HEK293 (cell line): ENCODE measurements around the gene SEC11C.

Experiments used
- CTCF ChIA-PET: fragments of 350-600 bp; formaldehyde crosslinking; extraction: SDS; loops from one replicate; lab custom pipeline; 2021; ENCODE audit warnings: antibody characterized with exemption; lab: Yijun Ruan, JAX
- POLR2A ChIA-PET: fragments of 300-600 bp; formaldehyde crosslinking; extraction: SDS; loops from one replicate; lab custom pipeline; 2020; ENCODE audit warnings: antibody characterized with exemption, inconsistent platforms; lab: Yijun Ruan, JAX
- H3K27ac ChIP-seq: fragments of 200-500 bp; sonication (Bioruptor generic); 2 replicates; pipeline ENCODE4 v1.5.1; 2014; ENCODE audit warnings: low read depth, low read length, control low read depth, inconsistent platforms; ENCODE audit errors: extremely low read depth
- H3K36me3 ChIP-seq, 2 experiments: fragments of 200-500 bp in 1 of 2; sonication (Bioruptor generic) in 1 of 2; 1 replicate in 1 of 2; 2 replicates in 1 of 2; pipeline ENCODE4 v1.5.1; 2014 to 2017; ENCODE audit warnings: inconsistent platforms in 2 of 2, low read length in 2 of 2; ENCODE audit not compliant: control insufficient read depth in 2 of 2, insufficient read depth in 1 of 2
- H3K4me1 ChIP-seq: fragments of 200-500 bp; sonication (Bioruptor generic); 2 replicates; pipeline ENCODE4 v1.5.1; 2014; ENCODE audit warnings: mild to moderate bottlenecking, low read length, inconsistent platforms; ENCODE audit not compliant: control insufficient read depth, insufficient read depth
- H3K4me3 ChIP-seq: 2 replicates; pipeline ENCODE4 v1.5.1; 2011; ENCODE audit warnings: low read depth, mild to moderate bottlenecking, control low read depth, low read length, moderate library complexity
- H3K9me3 ChIP-seq: fragments of 200-500 bp; sonication (Bioruptor generic); 2 replicates; pipeline ENCODE4 v1.5.1; 2014; ENCODE audit warnings: low read depth, low read length, inconsistent platforms; ENCODE audit not compliant: control insufficient read depth, insufficient read depth
- GLI4 ChIP-seq: fragments of 450-650 bp; formaldehyde crosslinking; IDR thresholded peaks from 2 replicates; pipeline ENCODE4 v1.5.1; 2016; ENCODE audit warnings: missing biosample characterization, missing genetic modification characterization
- KLF9 ChIP-seq: fragments of 450-650 bp; formaldehyde crosslinking; IDR thresholded peaks from 2 replicates; pipeline ENCODE4 v1.5.1; 2016; ENCODE audit warnings: missing biosample characterization, missing genetic modification characterization, low read depth
- YY1 ChIP-seq: fragments of 450-650 bp; formaldehyde crosslinking; IDR thresholded peaks from 2 replicates; pipeline ENCODE4 v1.5.1; 2018; ENCODE audit warnings: missing biosample characterization, missing genetic modification characterization
- ZFP69B ChIP-seq: fragments of 450-650 bp; formaldehyde crosslinking; IDR thresholded peaks from 2 replicates; pipeline ENCODE4 v1.5.1; 2016; ENCODE audit warnings: missing biosample characterization, missing genetic modification characterization
- ZNF114 ChIP-seq: fragments of 450-650 bp; formaldehyde crosslinking; IDR thresholded peaks from 2 replicates; pipeline ENCODE4 v1.5.0; 2017; ENCODE audit warnings: missing biosample characterization, missing genetic modification characterization
- ZNF223 ChIP-seq: fragments of 450-650 bp; formaldehyde crosslinking; IDR thresholded peaks from 2 replicates; pipeline ENCODE4 v1.5.1; 2016; ENCODE audit warnings: missing biosample characterization, missing genetic modification characterization
- ZNF292 ChIP-seq: fragments of 450-650 bp; formaldehyde crosslinking; IDR thresholded peaks from 2 replicates; pipeline ENCODE4 v1.5.1; 2016; ENCODE audit warnings: low read depth, missing biosample characterization, missing genetic modification characterization, borderline replicate concordance
- ZNF341 ChIP-seq: fragments of 450-650 bp; formaldehyde crosslinking; IDR thresholded peaks from 2 replicates; pipeline ENCODE4; 2016; ENCODE audit warnings: low read depth, missing biosample characterization, missing genetic modification characterization
- ZNF549 ChIP-seq: fragments of 450-650 bp; IDR thresholded peaks from 2 replicates; pipeline ENCODE4 v1.5.1; 2018; ENCODE audit warnings: missing biosample characterization, missing genetic modification characterization, mild to moderate bottlenecking, inconsistent platforms, moderate library complexity
- ZNF555 ChIP-seq: fragments of 450-650 bp; formaldehyde crosslinking; conservative IDR thresholded peaks from 2 replicates; pipeline ENCODE4 v1.5.1; 2017; ENCODE audit warnings: missing biosample characterization, mild to moderate bottlenecking, missing genetic modification characterization, inconsistent platforms
- ZNF629 ChIP-seq: fragments of 450-650 bp; formaldehyde crosslinking; IDR thresholded peaks from 2 replicates; pipeline ENCODE4 v1.5.1; 2017; ENCODE audit warnings: missing biosample characterization, missing genetic modification characterization
- ZNF670 ChIP-seq: fragments of 450-650 bp; formaldehyde crosslinking; IDR thresholded peaks from 2 replicates; pipeline ENCODE4 v1.5.1; 2016; ENCODE audit warnings: missing biosample characterization, missing genetic modification characterization, low read depth
- ZNF837 ChIP-seq: fragments of 450-650 bp; formaldehyde crosslinking; IDR thresholded peaks from 2 replicates; pipeline ENCODE4 v1.5.1; 2016; ENCODE audit warnings: missing biosample characterization, missing genetic modification characterization
- TF ChIP-seq, protein P1 (sequence below): fragments of 450-650 bp; formaldehyde crosslinking; IDR thresholded peaks from 2 replicates; pipeline ENCODE4 v1.5.1; 2016; ENCODE audit warnings: missing biosample characterization, missing genetic modification characterization
- TF ChIP-seq, protein P2 (sequence below): fragments of 450-650 bp; formaldehyde crosslinking; IDR thresholded peaks from 2 replicates; pipeline ENCODE4 v1.5.0; 2017; ENCODE audit warnings: missing biosample characterization, missing genetic modification characterization, borderline replicate concordance
- TF ChIP-seq, protein P3 (sequence below): fragments of 450-650 bp; formaldehyde crosslinking; IDR thresholded peaks from 2 replicates; pipeline ENCODE4 v1.5.1; 2017; ENCODE audit warnings: missing biosample characterization, missing genetic modification characterization
- TF ChIP-seq, protein P4 (sequence below): fragments of 450-650 bp; formaldehyde crosslinking; IDR thresholded peaks from 2 replicates; pipeline ENCODE4 v1.5.1; 2016; ENCODE audit warnings: missing biosample characterization, missing genetic modification characterization
- TF ChIP-seq, protein P5 (sequence below): fragments of 450-650 bp; formaldehyde crosslinking; IDR thresholded peaks from 2 replicates; pipeline ENCODE4 v1.5.1; 2017; ENCODE audit warnings: missing biosample characterization, missing genetic modification characterization

The SEC11C gene

DNA sequence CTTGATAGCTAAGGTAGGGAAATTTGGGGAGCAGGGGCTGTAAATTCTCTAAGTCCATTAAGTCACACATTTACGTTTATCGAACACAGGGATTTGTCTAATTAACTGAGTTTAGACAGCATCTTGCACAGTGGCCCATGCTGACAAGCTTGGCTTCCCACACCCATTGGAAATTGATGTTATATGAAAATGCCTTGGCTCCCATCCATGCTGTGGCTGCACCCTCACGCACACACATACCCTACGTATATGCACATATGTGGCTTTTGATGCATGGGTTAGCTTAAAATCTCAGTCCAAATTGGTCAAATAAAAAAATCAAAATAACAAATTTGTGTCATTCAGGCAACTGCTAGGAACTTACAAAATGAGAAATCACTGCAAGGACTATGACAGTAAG is 37.8 kb downstream of the SEC11C start:
- Histone ChIP-seq H3K4me3 (no peak overlapping the region), H3K27ac (no peak overlapping the region), H3K36me3 (no peaks in the 10 kb centered on the region), H3K4me1 (no peaks in the 10 kb centered on the region), H3K9me3 (no peaks in the 10 kb centered on the region)
- TF ChIP-seq YY1 (no peak), ZNF837 (no peak), ZNF114 (no peak), ZNF555 (tag by site-specific recombination) (no peak), ZFP69B (tag by site-specific recombination) (no peak)
- TF ChIP-seq, protein P1, sequence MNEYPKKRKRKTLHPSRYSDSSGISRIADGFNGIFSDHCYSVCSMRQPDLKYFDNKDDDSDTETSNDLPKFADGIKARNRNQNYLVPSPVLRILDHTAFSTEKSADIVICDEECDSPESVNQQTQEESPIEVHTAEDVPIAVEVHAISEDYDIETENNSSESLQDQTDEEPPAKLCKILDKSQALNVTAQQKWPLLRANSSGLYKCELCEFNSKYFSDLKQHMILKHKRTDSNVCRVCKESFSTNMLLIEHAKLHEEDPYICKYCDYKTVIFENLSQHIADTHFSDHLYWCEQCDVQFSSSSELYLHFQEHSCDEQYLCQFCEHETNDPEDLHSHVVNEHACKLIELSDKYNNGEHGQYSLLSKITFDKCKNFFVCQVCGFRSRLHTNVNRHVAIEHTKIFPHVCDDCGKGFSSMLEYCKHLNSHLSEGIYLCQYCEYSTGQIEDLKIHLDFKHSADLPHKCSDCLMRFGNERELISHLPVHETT (tag by site-specific recombination), result no peak
- POLR2A ChIA-PET, result interaction anchor here (0.6 kb wide), 1 partner anchor 136 kb away, joined by 3 read pairs; no protein-coding TSS in a partner anchor
- CTCF ChIA-PET, result interaction anchor here (0.6 kb wide), 1 partner anchor 225 kb away, joined by 3 read pairs; no protein-coding TSS in a partner anchor

DNA sequence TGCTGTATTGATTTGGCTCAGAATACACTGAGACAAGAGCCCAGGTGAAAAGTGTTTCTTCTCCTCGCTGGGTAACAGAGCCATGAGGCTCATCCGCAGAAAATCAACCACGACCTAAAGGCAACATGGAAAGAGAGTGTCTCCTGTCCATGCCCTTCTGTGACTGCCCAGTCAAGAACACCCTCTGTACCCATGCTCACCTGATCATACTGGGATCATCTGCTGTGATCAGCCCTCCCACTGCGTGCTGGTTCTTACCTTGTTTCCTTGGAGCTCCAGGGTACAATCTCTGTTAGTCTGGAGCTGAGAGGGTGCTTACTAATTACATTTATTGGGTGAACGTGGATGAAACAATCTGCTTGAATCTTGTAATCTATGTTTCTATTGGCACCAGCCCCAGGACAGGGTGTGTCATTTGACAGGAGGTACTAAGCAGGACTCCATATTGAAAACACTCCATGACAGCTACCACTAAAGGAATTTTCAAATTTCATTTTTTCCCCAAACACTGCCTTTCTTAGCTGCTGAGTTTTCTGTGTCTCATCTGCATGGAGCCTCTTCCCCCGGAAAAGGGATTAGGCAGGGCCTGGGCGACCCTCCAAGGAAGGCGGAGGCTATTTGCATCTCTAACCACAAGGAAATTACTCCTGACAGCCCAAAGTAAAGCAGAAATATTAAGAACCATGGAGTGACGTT is 40.6 kb downstream of the SEC11C start:
- CTCF ChIA-PET, result interaction anchor here (0.5 kb wide), 1 partner anchor 68 kb away, joined by 3 read pairs; no protein-coding TSS in a partner anchor
- POLR2A ChIA-PET, result no interaction called here
- TF ChIP-seq, protein P2, sequence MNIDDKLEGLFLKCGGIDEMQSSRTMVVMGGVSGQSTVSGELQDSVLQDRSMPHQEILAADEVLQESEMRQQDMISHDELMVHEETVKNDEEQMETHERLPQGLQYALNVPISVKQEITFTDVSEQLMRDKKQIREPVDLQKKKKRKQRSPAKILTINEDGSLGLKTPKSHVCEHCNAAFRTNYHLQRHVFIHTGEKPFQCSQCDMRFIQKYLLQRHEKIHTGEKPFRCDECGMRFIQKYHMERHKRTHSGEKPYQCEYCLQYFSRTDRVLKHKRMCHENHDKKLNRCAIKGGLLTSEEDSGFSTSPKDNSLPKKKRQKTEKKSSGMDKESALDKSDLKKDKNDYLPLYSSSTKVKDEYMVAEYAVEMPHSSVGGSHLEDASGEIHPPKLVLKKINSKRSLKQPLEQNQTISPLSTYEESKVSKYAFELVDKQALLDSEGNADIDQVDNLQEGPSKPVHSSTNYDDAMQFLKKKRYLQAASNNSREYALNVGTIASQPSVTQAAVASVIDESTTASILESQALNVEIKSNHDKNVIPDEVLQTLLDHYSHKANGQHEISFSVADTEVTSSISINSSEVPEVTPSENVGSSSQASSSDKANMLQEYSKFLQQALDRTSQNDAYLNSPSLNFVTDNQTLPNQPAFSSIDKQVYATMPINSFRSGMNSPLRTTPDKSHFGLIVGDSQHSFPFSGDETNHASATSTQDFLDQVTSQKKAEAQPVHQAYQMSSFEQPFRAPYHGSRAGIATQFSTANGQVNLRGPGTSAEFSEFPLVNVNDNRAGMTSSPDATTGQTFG (tag by site-specific recombination), result no peak
- TF ChIP-seq KLF9 (tag by site-specific recombination) (no peak), GLI4 (no peak), ZNF292 (no peak), ZNF223 (no peak), ZNF629 (tag by site-specific recombination) (no peak), ZNF670 (tag by site-specific recombination) (no peak), ZNF549 (tag by site-specific recombination) (no peak), ZNF341 (tag by site-specific recombination) (no peak)
- TF ChIP-seq, protein P3, sequence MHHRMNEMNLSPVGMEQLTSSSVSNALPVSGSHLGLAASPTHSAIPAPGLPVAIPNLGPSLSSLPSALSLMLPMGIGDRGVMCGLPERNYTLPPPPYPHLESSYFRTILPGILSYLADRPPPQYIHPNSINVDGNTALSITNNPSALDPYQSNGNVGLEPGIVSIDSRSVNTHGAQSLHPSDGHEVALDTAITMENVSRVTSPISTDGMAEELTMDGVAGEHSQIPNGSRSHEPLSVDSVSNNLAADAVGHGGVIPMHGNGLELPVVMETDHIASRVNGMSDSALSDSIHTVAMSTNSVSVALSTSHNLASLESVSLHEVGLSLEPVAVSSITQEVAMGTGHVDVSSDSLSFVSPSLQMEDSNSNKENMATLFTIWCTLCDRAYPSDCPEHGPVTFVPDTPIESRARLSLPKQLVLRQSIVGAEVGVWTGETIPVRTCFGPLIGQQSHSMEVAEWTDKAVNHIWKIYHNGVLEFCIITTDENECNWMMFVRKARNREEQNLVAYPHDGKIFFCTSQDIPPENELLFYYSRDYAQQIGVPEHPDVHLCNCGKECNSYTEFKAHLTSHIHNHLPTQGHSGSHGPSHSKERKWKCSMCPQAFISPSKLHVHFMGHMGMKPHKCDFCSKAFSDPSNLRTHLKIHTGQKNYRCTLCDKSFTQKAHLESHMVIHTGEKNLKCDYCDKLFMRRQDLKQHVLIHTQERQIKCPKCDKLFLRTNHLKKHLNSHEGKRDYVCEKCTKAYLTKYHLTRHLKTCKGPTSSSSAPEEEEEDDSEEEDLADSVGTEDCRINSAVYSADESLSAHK (tag by site-specific recombination), result no peak
- TF ChIP-seq, protein P4, sequence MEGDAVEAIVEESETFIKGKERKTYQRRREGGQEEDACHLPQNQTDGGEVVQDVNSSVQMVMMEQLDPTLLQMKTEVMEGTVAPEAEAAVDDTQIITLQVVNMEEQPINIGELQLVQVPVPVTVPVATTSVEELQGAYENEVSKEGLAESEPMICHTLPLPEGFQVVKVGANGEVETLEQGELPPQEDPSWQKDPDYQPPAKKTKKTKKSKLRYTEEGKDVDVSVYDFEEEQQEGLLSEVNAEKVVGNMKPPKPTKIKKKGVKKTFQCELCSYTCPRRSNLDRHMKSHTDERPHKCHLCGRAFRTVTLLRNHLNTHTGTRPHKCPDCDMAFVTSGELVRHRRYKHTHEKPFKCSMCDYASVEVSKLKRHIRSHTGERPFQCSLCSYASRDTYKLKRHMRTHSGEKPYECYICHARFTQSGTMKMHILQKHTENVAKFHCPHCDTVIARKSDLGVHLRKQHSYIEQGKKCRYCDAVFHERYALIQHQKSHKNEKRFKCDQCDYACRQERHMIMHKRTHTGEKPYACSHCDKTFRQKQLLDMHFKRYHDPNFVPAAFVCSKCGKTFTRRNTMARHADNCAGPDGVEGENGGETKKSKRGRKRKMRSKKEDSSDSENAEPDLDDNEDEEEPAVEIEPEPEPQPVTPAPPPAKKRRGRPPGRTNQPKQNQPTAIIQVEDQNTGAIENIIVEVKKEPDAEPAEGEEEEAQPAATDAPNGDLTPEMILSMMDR (tag by site-specific recombination), result no peak
- TF ChIP-seq, protein P5, sequence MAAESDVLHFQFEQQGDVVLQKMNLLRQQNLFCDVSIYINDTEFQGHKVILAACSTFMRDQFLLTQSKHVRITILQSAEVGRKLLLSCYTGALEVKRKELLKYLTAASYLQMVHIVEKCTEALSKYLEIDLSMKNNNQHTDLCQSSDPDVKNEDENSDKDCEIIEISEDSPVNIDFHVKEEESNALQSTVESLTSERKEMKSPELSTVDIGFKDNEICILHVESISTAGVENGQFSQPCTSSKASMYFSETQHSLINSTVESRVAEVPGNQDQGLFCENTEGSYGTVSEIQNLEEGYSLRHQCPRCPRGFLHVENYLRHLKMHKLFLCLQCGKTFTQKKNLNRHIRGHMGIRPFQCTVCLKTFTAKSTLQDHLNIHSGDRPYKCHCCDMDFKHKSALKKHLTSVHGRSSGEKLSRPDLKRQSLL, result no peak

More for the DNA sequence above, 40.6 kb downstream of the SEC11C start:
- no peak overlapping the region for H3K27ac ChIP-seq
- no peaks in the 10 kb centered on the region for H3K9me3 ChIP-seq
- H3K4me1 ChIP-seq, result no peaks in the 10 kb centered on the region
- no peak overlapping the region for H3K4me3 ChIP-seq
- no peaks in the 10 kb centered on the region for H3K36me3 ChIP-seq
